GM23338 (cell line): ENCODE data around the gene C8G.

Experiments
- CREB1 ChIP-seq: fragments of 250-450 bp; sonication (Bioruptor Pico); IDR thresholded peaks from 2 replicates; pipeline ENCODE4 v1.5.0; 2020; ENCODE audit warnings: low read depth, mild to moderate bottlenecking, moderate library complexity
- CTCF ChIP-seq, 2 experiments: fragments of 200-600 bp in 1 of 2; sonication (generic) in 1 of 2; conservative IDR thresholded peaks; 2 replicates each; pipeline versions ENCODE4 v1.5.1 to v1.6.1; 2016 to 2017; ENCODE audit warnings: antibody characterized with exemption in 2 of 2, low read depth in 2 of 2, mild to moderate bottlenecking in 2 of 2, moderate library complexity in 1 of 2
- ETS1 ChIP-seq: IDR thresholded peaks from 2 replicates; pipeline ENCODE4 v1.6.1; 2016; ENCODE audit warnings: antibody characterized with exemption
- EZH2 ChIP-seq: fragments of 200-600 bp; sonication (generic); IDR thresholded peaks from one replicate; pipeline ENCODE4 v1.8.0; 2017; ENCODE audit warnings: antibody characterized with exemption, mild to moderate bottlenecking, low read depth; ENCODE audit not compliant: unreplicated experiment
- EZH2phosphoT487 ChIP-seq: fragments of 200-600 bp; sonication (generic); IDR thresholded peaks from one replicate; pipeline ENCODE4 v1.8.1; 2018; ENCODE audit warnings: antibody characterized with exemption; ENCODE audit not compliant: unreplicated experiment
- JUNB ChIP-seq: IDR thresholded peaks from one replicate; pipeline ENCODE4 v1.6.1; 2016; ENCODE audit warnings: antibody characterized with exemption; ENCODE audit not compliant: unreplicated experiment
- NANOG ChIP-seq: IDR thresholded peaks from 2 replicates; pipeline ENCODE4 v1.6.1; 2016; ENCODE audit warnings: antibody characterized with exemption, borderline replicate concordance
- POLR2AphosphoS5 ChIP-seq: IDR thresholded peaks from 2 replicates; pipeline ENCODE4 v1.6.1; 2016; ENCODE audit warnings: antibody characterized with exemption, low read depth
- REST ChIP-seq: IDR thresholded peaks from one replicate; pipeline ENCODE4 v1.6.1; 2018; ENCODE audit warnings: antibody characterized with exemption; ENCODE audit not compliant: unreplicated experiment
- STAT1 ChIP-seq: IDR thresholded peaks from one replicate; pipeline ENCODE4 v1.6.1; 2016; ENCODE audit warnings: antibody characterized with exemption; ENCODE audit not compliant: unreplicated experiment
- ZNF114 ChIP-seq: fragments of 250-450 bp; sonication (Bioruptor Pico); IDR thresholded peaks from 2 replicates; pipeline ENCODE4 v1.5.0; 2020; ENCODE audit warnings: mild to moderate bottlenecking, moderate library complexity
- ZNF331 ChIP-seq: fragments of 250-450 bp; sonication (Bioruptor Pico); IDR thresholded peaks from 2 replicates; pipeline ENCODE4 v1.5.0; 2020; ENCODE audit warnings: low read depth, mild to moderate bottlenecking, moderate library complexity
- ZNF462 ChIP-seq: fragments of 250-450 bp; sonication (Bioruptor Pico); IDR thresholded peaks from 2 replicates; pipeline ENCODE4 v1.5.0; 2020; ENCODE audit warnings: mild to moderate bottlenecking, moderate library complexity

- no peak for TF ChIP-seq CTCF (conservative IDR thresholded peaks at IDR 0.05; ENCODE audit: low read depth in 2 of 2)
- TF ChIP-seq EZH2: no peak
- TF ChIP-seq JUNB: no peak
- no peak for TF ChIP-seq EZH2phosphoT487
- no peak for TF ChIP-seq REST
- TF ChIP-seq POLR2AphosphoS5: no peak; the same call in 1 of the 2 replicates
- no peak for TF ChIP-seq ZNF331 (CRISPR knock-in tag)
- TF ChIP-seq NANOG: no peak
- no peak for TF ChIP-seq CREB1 (CRISPR knock-in tag)
- no peak for TF ChIP-seq ETS1
- TF ChIP-seq ZNF114: no peak
- no peak for TF ChIP-seq ZNF462
- TF ChIP-seq STAT1: no peak
Measured at GRCh38 chr9:136943291-136944211, 1.5 kb upstream of the C8G start.
